Stimulated activated naive CD8-positive, alpha-beta T cell treated with anti-CD3 and anti-CD28 coated beads, Interleukin-15, amount 100 ng/mL, for 72 hours (primary cell): ENCODE results near the gene RPTOR.
A peak's percentile ranks its signal among the peaks of the same experiment; 100 is the strongest.

ENCODE experiments used
- ATAC-seq: fragments of 150-1000 bp; cut with Tn5 transposase; 2 replicates; pipeline ENCODE4 v1.10.0; 2021; ENCODE audit warnings: mild to moderate bottlenecking, moderate library complexity
- DNase-seq, 2 donors: peaks; one replicate each; pipeline ENCODE4 v3.0.0; 2021 to 2022
- H3K27ac Mint-ChIP-seq, 2 donors: one replicate each; pipeline ENCODE4 v1.8.0; 2022; ENCODE audit warnings: mild to moderate bottlenecking in 2 of 2, mixed read lengths in 2 of 2, moderate library complexity in 2 of 2
- H3K27me3 Mint-ChIP-seq: one replicate; pipeline ENCODE4 v1.8.0; 2022; ENCODE audit warnings: mixed read lengths
- H3K4me1 Mint-ChIP-seq: one replicate; pipeline ENCODE4 v1.8.0; 2022; ENCODE audit warnings: mild to moderate bottlenecking, mixed read lengths
- H3K4me3 Mint-ChIP-seq, 2 donors: one replicate each; pipeline ENCODE4 v1.8.0; 2022; ENCODE audit warnings: mild to moderate bottlenecking in 2 of 2, mixed read lengths in 2 of 2, moderate library complexity in 1 of 2
- H3K9me3 Mint-ChIP-seq, 2 donors: one replicate each; pipeline ENCODE4 v1.8.0; 2022; ENCODE audit warnings: mixed read lengths in 2 of 2

The RPTOR gene

GRCh38 chr17:80940171-80941123 lies 395.8 kb downstream of the RPTOR start:
- no peak for DNase-seq
- Mint-ChIP-seq H3K27ac (peak overlapping the region in 1 of 2 donors; percentile 85), H3K27me3 (no peaks in the 10 kb centered on the region), H3K9me3 (no peaks in the 10 kb centered on the region), H3K4me3 (no peak overlapping the region), H3K4me1 (peaks cover 36% of the 10 kb centered on the region)
- no peak for ATAC-seq

GRCh38 chr17:80941171-80941570 lies 396.5 kb downstream of the RPTOR start:
- peak overlapping the region in 1 of 2 donors; percentile 85 for H3K27ac Mint-ChIP-seq
- H3K4me1 Mint-ChIP-seq = peaks cover 32% of the 10 kb centered on the region

GRCh38 chr17:80941743-80942422 lies 397.2 kb downstream of the RPTOR start:
- DNase-seq (no peak), ATAC-seq (no peak)
- H3K4me3 Mint-ChIP-seq = no peak overlapping the region
- peaks cover 33% of the 10 kb centered on the region for H3K4me1 Mint-ChIP-seq
- H3K27ac Mint-ChIP-seq = peak overlapping the region in 1 of 2 donors; percentile 67
- no peaks in the 10 kb centered on the region for H3K27me3 Mint-ChIP-seq
- no peaks in the 10 kb centered on the region for H3K9me3 Mint-ChIP-seq

More at GRCh38 chr17:80941171-80941570, 396.5 kb downstream of the RPTOR start:
- ATAC-seq = no peak
- no peak for DNase-seq
- H3K4me3 Mint-ChIP-seq = no peak overlapping the region
- H3K9me3 Mint-ChIP-seq = no peaks in the 10 kb centered on the region
- no peaks in the 10 kb centered on the region for H3K27me3 Mint-ChIP-seq

GRCh38 chr17:80942423-80943345 lies 398.0 kb downstream of the RPTOR start:
- DNase-seq (no peak), ATAC-seq (no peak)
- Mint-ChIP-seq H3K27me3 (no peaks in the 10 kb centered on the region), H3K4me3 (no peak overlapping the region), H3K9me3 (no peaks in the 10 kb centered on the region), H3K4me1 (peaks cover 27% of the 10 kb centered on the region), H3K27ac (peak overlapping the region in 1 of 2 donors; percentile 75)

GRCh38 chr17:80943346-80944145 lies 398.9 kb downstream of the RPTOR start:
- H3K9me3 Mint-ChIP-seq = no peaks in the 10 kb centered on the region
- H3K4me1 Mint-ChIP-seq = peaks cover 19% of the 10 kb centered on the region
- H3K4me3 Mint-ChIP-seq = no peak overlapping the region
- no peak for ATAC-seq
- H3K27ac Mint-ChIP-seq = no peak overlapping the region
- DNase-seq = no peak
- H3K27me3 Mint-ChIP-seq = no peaks in the 10 kb centered on the region

GRCh38 chr17:80944326-80944725 lies 399.7 kb downstream of the RPTOR start:
- no peak overlapping the region for H3K4me3 Mint-ChIP-seq
- H3K27ac Mint-ChIP-seq = peak overlapping the region in 1 of 2 donors; percentile 82
- H3K9me3 Mint-ChIP-seq = no peaks in the 10 kb centered on the region
- H3K27me3 Mint-ChIP-seq = no peaks in the 10 kb centered on the region
- ATAC-seq (no peak), DNase-seq (no peak)
- H3K4me1 Mint-ChIP-seq = peaks cover 11% of the 10 kb centered on the region

GRCh38 chr17:80945736-80946135 lies 401.1 kb downstream of the RPTOR start:
- no peak overlapping the region for H3K4me3 Mint-ChIP-seq
- peaks cover 6% of the 10 kb centered on the region for H3K4me1 Mint-ChIP-seq
- no peaks in the 10 kb centered on the region for H3K27me3 Mint-ChIP-seq
- ATAC-seq = no peak
- DNase-seq = no peak
- no peaks in the 10 kb centered on the region for H3K9me3 Mint-ChIP-seq
- H3K27ac Mint-ChIP-seq = peak overlapping the region; percentile 9 to 43

- H3K27me3 Mint-ChIP-seq = no peaks in the 10 kb centered on the region
- no peak for ATAC-seq
- peaks cover 6% of the 10 kb centered on the region for H3K4me1 Mint-ChIP-seq
- no peak overlapping the region for H3K4me3 Mint-ChIP-seq
- no peaks in the 10 kb centered on the region for H3K9me3 Mint-ChIP-seq
- H3K27ac Mint-ChIP-seq = no peak overlapping the region
- no peak for DNase-seq
These were observed 401.8 kb downstream of the RPTOR start for GRCh38 chr17:80946449-80946848.

- DNase-seq (no peak), ATAC-seq (no peak)
- no peak overlapping the region for H3K4me3 Mint-ChIP-seq
- H3K27ac Mint-ChIP-seq = peak overlapping the region in 1 of 2 donors; percentile 40
- H3K9me3 Mint-ChIP-seq = no peaks in the 10 kb centered on the region
- no peaks in the 10 kb centered on the region for H3K27me3 Mint-ChIP-seq
- peaks cover 6% of the 10 kb centered on the region for H3K4me1 Mint-ChIP-seq
These were observed 402.7 kb downstream of the RPTOR start for GRCh38 chr17:80947200-80947940.

GRCh38 chr17:80948019-80948975 lies 403.7 kb downstream of the RPTOR start:
- Mint-ChIP-seq H3K9me3 (no peaks in the 10 kb centered on the region), H3K27me3 (no peaks in the 10 kb centered on the region), H3K4me3 (no peak overlapping the region), H3K4me1 (peaks cover 6% of the 10 kb centered on the region), H3K27ac (no peak overlapping the region)
- DNase-seq (no peak), ATAC-seq (no peak)

- no peak for ATAC-seq
These were observed 404.4 kb downstream of the RPTOR start for GRCh38 chr17:80948976-80949450.

GRCh38 chr17:80949451-80950421 lies 405.1 kb downstream of the RPTOR start:
- no peaks in the 10 kb centered on the region for H3K9me3 Mint-ChIP-seq
- H3K4me1 Mint-ChIP-seq = peaks cover 6% of the 10 kb centered on the region
- H3K27me3 Mint-ChIP-seq = no peaks in the 10 kb centered on the region
- peak overlapping the region in 1 of 2 donors; percentile 24 for H3K4me3 Mint-ChIP-seq
- DNase-seq (no peak), ATAC-seq (no peak)
- peak overlapping the region in 1 of 2 donors; percentile 44 for H3K27ac Mint-ChIP-seq

More at GRCh38 chr17:80948976-80949450, 404.4 kb downstream of the RPTOR start:
- Mint-ChIP-seq H3K4me3 (no peak overlapping the region), H3K27ac (no peak overlapping the region), H3K4me1 (peaks cover 6% of the 10 kb centered on the region), H3K27me3 (no peaks in the 10 kb centered on the region), H3K9me3 (no peaks in the 10 kb centered on the region)
- DNase-seq = no peak
